PFSK-1 (cell line): ENCODE data around the gene ALG5.

ENCODE experiments used
- TAF1 ChIP-seq: IDR thresholded peaks from 2 replicates; pipeline ENCODE4 v1.6.1; 2012; ENCODE audit warnings: low read length, control low read depth, borderline replicate concordance; ENCODE audit not compliant: insufficient read depth
- TF ChIP-seq, protein P1 (sequence below), 2 experiments: IDR thresholded peaks; 2 replicates each; pipeline versions ENCODE4 v1.6.1 to v1.8.0; 2011 to 2012; ENCODE audit warnings: low read depth in 2 of 2, low read length in 2 of 2, control low read depth in 1 of 2, inconsistent platforms in 1 of 2, mild to moderate bottlenecking in 1 of 2, moderate library complexity in 1 of 2; ENCODE audit not compliant: insufficient read depth in 1 of 2

DNA sequence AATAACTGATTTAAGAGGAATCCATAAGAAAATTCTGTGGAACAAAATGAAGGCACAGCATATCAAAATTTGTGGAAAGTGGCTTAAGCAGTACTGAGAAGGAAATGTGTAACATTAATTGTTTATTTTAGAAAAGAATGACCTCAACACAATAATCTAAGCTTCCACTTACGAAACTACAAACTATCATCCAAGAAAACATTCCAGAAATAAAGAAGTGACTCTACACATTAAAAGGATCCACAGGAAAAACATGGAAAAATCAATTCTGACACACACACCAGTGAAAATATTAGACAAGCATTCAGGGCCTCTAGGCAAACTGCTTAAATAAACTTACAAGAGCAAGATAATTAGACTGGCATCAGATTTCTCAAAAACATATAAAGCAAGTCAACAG lies 15.5 kb upstream of the ALG5 start:
- TF ChIP-seq TAF1: no peak
- TF ChIP-seq, protein P1, sequence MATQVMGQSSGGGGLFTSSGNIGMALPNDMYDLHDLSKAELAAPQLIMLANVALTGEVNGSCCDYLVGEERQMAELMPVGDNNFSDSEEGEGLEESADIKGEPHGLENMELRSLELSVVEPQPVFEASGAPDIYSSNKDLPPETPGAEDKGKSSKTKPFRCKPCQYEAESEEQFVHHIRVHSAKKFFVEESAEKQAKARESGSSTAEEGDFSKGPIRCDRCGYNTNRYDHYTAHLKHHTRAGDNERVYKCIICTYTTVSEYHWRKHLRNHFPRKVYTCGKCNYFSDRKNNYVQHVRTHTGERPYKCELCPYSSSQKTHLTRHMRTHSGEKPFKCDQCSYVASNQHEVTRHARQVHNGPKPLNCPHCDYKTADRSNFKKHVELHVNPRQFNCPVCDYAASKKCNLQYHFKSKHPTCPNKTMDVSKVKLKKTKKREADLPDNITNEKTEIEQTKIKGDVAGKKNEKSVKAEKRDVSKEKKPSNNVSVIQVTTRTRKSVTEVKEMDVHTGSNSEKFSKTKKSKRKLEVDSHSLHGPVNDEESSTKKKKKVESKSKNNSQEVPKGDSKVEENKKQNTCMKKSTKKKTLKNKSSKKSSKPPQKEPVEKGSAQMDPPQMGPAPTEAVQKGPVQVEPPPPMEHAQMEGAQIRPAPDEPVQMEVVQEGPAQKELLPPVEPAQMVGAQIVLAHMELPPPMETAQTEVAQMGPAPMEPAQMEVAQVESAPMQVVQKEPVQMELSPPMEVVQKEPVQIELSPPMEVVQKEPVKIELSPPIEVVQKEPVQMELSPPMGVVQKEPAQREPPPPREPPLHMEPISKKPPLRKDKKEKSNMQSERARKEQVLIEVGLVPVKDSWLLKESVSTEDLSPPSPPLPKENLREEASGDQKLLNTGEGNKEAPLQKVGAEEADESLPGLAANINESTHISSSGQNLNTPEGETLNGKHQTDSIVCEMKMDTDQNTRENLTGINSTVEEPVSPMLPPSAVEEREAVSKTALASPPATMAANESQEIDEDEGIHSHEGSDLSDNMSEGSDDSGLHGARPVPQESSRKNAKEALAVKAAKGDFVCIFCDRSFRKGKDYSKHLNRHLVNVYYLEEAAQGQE (IDR thresholded peaks at IDR 0.05; ENCODE audit: insufficient read depth in 1 of 2, low read depth in 2 of 2, low read length in 2 of 2): no peak
